ENCODE measurements around the gene SLC23A3. TPM values are rescaled to one million over a fixed set of nuclear protein-coding genes. Genes with fewer than 3 reads are reported as not detected.

SLC23A3 gene
- total RNA-seq, 1 donor from 2014 or later: 1.9 TPM

GRCh38 chr2:219122202-219122980, 47.4 kb downstream of the SLC23A3 start:
- Mint-ChIP-seq H3K4me3 (ENCODE audit: low read depth) (no peak overlapping the region), H3K36me3 (ENCODE audit: low read depth) (no peaks in the 10 kb centered on the region), H3K27ac (no peak overlapping the region), H3K27me3 (ENCODE audit: low read depth) (no peaks in the 10 kb centered on the region), H3K4me1 (ENCODE audit: low read depth) (peaks cover 11% of the 10 kb centered on the region), H3K9me3 (no peaks in the 10 kb centered on the region)
- no peak for DNase-seq (ENCODE audit: low spot score)
- intact Hi-C loops (cut with micrococcal nuclease): no loop called here

GRCh38 chr2:219120082-219120481, 49.7 kb downstream of the SLC23A3 start:
- DNase-seq (ENCODE audit: low spot score): no peak
- Mint-ChIP-seq H3K9me3 (no peaks in the 10 kb centered on the region), H3K27ac (no peak overlapping the region), H3K27me3 (ENCODE audit: low read depth) (no peaks in the 10 kb centered on the region), H3K36me3 (ENCODE audit: low read depth) (no peaks in the 10 kb centered on the region), H3K4me1 (ENCODE audit: low read depth) (peaks cover 9% of the 10 kb centered on the region), H3K4me3 (ENCODE audit: low read depth) (no peak overlapping the region)
- intact Hi-C loops (cut with micrococcal nuclease): no loop called here

- Mint-ChIP-seq H3K27me3 (ENCODE audit: low read depth) (no peaks in the 10 kb centered on the region), H3K36me3 (ENCODE audit: low read depth) (no peaks in the 10 kb centered on the region), H3K27ac (no peak overlapping the region), H3K4me1 (ENCODE audit: low read depth) (peaks cover 4% of the 10 kb centered on the region), H3K9me3 (no peaks in the 10 kb centered on the region), H3K4me3 (ENCODE audit: low read depth) (no peak overlapping the region)
- DNase-seq (ENCODE audit: low spot score): peak; percentile 39
- intact Hi-C loops (cut with micrococcal nuclease): loop anchor here (1.0 to 2.0 kb wide), 2 partner anchors 47 to 61 kb away; no protein-coding TSS in a partner anchor
Measured at GRCh38 chr2:219119422-219120043, 50.3 kb downstream of the SLC23A3 start.

- no peaks in the 10 kb centered on the region for H3K9me3 Mint-ChIP-seq
- DNase-seq (ENCODE audit: low spot score): no peak
- no peaks in the 10 kb centered on the region for H3K27me3 Mint-ChIP-seq (ENCODE audit: low read depth)
- intact Hi-C loops (cut with micrococcal nuclease): loop anchor here (2.0 kb wide), 1 partner anchor 46 kb away; no protein-coding TSS in a partner anchor
- no peak overlapping the region for H3K27ac Mint-ChIP-seq
- H3K36me3 Mint-ChIP-seq (ENCODE audit: low read depth): no peaks in the 10 kb centered on the region
- no peaks in the 10 kb centered on the region for H3K4me1 Mint-ChIP-seq (ENCODE audit: low read depth)
- no peak overlapping the region for H3K4me3 Mint-ChIP-seq (ENCODE audit: low read depth)
Measured at GRCh38 chr2:219118504-219118903, 51.3 kb downstream of the SLC23A3 start.

GRCh38 chr2:219116776-219117646, 52.8 kb downstream of the SLC23A3 start:
- H3K36me3 Mint-ChIP-seq (ENCODE audit: low read depth): no peaks in the 10 kb centered on the region
- H3K4me3 Mint-ChIP-seq (ENCODE audit: low read depth): no peak overlapping the region
- H3K9me3 Mint-ChIP-seq: no peaks in the 10 kb centered on the region
- no peak overlapping the region for H3K27ac Mint-ChIP-seq
- H3K4me1 Mint-ChIP-seq (ENCODE audit: low read depth): peaks cover 2% of the 10 kb centered on the region
- no peaks in the 10 kb centered on the region for H3K27me3 Mint-ChIP-seq (ENCODE audit: low read depth)
- intact Hi-C loops (cut with micrococcal nuclease): no loop called here
- no peak for DNase-seq (ENCODE audit: low spot score)

- DNase-seq (ENCODE audit: low spot score): no peak
- peaks cover 2% of the 10 kb centered on the region for H3K4me1 Mint-ChIP-seq (ENCODE audit: low read depth)
- H3K9me3 Mint-ChIP-seq: no peaks in the 10 kb centered on the region
- H3K27me3 Mint-ChIP-seq (ENCODE audit: low read depth): no peaks in the 10 kb centered on the region
- H3K27ac Mint-ChIP-seq: no peak overlapping the region
- no peaks in the 10 kb centered on the region for H3K36me3 Mint-ChIP-seq (ENCODE audit: low read depth)
- intact Hi-C loops (cut with micrococcal nuclease): no loop called here
- H3K4me3 Mint-ChIP-seq (ENCODE audit: low read depth): no peak overlapping the region
Measured at GRCh38 chr2:219112651-219113338, 57.0 kb downstream of the SLC23A3 start.

GRCh38 chr2:219112062-219112406, 57.8 kb downstream of the SLC23A3 start:
- Mint-ChIP-seq H3K36me3 (ENCODE audit: low read depth) (no peaks in the 10 kb centered on the region), H3K4me3 (ENCODE audit: low read depth) (no peak overlapping the region), H3K27me3 (ENCODE audit: low read depth) (no peaks in the 10 kb centered on the region), H3K27ac (no peak overlapping the region), H3K9me3 (no peaks in the 10 kb centered on the region), H3K4me1 (ENCODE audit: low read depth) (peaks cover 2% of the 10 kb centered on the region)
- DNase-seq (ENCODE audit: low spot score): no peak
- intact Hi-C loops (cut with micrococcal nuclease): no loop called here

Other genes with a start within 250 kb of the SLC23A3 start
- not detected in 2 replicates for gene CDK5R2, start 210.4 kb downstream of the SLC23A3 start, total RNA-seq
- gene FEV, start 184.8 kb downstream of the SLC23A3 start, total RNA-seq: not detected in 2 replicates
- gene CRYBA2, start 176.6 kb downstream of the SLC23A3 start, total RNA-seq: not detected in 2 replicates
- gene CFAP65, start 128.5 kb downstream of the SLC23A3 start, total RNA-seq: not detected in 2 replicates
- 0.09 TPM in 1 of 2 replicates, not detected in the other for gene IHH, start 109.1 kb downstream of the SLC23A3 start, total RNA-seq
- 15.9 and 22.9 TPM in 2 replicates for gene NHEJ1, start 9.2 kb downstream of the SLC23A3 start, total RNA-seq
- gene CNPPD1, start 6.9 kb upstream of the SLC23A3 start, total RNA-seq: 56.6 and 58.5 TPM in 2 replicates
- gene RETREG2, start 8.2 kb upstream of the SLC23A3 start, total RNA-seq: 52.5 and 57.4 TPM in 2 replicates
- gene ZFAND2B, start 36.8 kb upstream of the SLC23A3 start, total RNA-seq: 27.3 and 33.5 TPM in 2 replicates
- gene ABCB6, start 48.9 kb upstream of the SLC23A3 start, total RNA-seq: 22.1 and 25.4 TPM in 2 replicates
- 53.1 and 60.5 TPM in 2 replicates for gene ATG9A, start 59.6 kb upstream of the SLC23A3 start, total RNA-seq
- 133 and 142 TPM in 2 replicates for gene ANKZF1, start 59.8 kb upstream of the SLC23A3 start, total RNA-seq
- gene GLB1L, start 75.4 kb upstream of the SLC23A3 start, total RNA-seq: 4.2 and 4.4 TPM in 2 replicates
- gene STK16, start 75.5 kb upstream of the SLC23A3 start, total RNA-seq: 32.0 and 33.3 TPM in 2 replicates
- gene TUBA4B, start 83.2 kb upstream of the SLC23A3 start, total RNA-seq: not detected in 2 replicates
- 220 and 231 TPM in 2 replicates for gene TUBA4A, start 83.9 kb upstream of the SLC23A3 start, total RNA-seq
- 49.8 and 55.6 TPM in 2 replicates for gene DNAJB2, start 109.3 kb upstream of the SLC23A3 start, total RNA-seq
- gene PTPRN, start 139.4 kb upstream of the SLC23A3 start, total RNA-seq: 1.1 and 1.6 TPM in 2 replicates
- not detected in 2 replicates for gene RESP18, start 162.7 kb upstream of the SLC23A3 start, total RNA-seq
- 117 and 120 TPM in 2 replicates for gene DNPEP, start 217.9 kb upstream of the SLC23A3 start, total RNA-seq
- not detected in 2 replicates for gene DES, start 248.3 kb upstream of the SLC23A3 start, total RNA-seq

Measured in activated T-helper 2 cell treated with anti-CD3 and anti-CD28 coated beads, Interferon-gamma antibody, Interleukin-2, Interleukin-4, amounts not matched to agents 10 μg/mL and 5 μg/mL and 100 μg/mL, durations not matched to agents 14 hours and 24 hours and 36 hours (primary cell).